ENCODE measurements around the gene DNAJB5.

DNAJB5 gene

DNA sequence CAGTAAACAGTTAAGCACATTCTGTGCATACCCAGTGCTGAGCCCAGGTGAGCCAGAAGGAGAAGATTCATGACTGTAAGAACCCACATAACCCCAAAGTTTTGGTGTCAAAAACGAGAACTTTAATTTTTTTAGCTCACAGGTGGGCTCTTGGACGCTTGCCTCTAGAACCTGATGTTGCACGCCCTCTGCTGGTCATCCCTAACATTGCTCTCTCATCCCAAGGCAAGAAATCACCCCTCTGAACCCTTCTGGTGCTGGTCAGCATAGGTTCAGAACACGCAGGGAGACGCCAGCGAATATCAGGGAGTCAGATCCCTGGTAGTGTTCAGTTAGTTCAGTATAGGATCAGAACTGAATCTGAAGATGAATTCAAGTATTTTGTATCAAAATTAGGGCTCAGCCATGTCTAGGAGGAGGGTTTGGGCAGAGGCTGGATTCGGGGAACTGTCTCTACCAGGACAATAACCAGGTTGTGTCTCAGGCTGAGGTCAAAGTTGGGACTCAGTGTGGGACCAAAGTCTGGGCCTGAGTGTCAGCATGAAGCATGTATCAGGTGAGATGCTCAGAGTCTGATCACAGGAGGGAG lies 4.1 kb upstream of the DNAJB5 start:
- peak; percentile 54 for DNase-seq

DNA sequence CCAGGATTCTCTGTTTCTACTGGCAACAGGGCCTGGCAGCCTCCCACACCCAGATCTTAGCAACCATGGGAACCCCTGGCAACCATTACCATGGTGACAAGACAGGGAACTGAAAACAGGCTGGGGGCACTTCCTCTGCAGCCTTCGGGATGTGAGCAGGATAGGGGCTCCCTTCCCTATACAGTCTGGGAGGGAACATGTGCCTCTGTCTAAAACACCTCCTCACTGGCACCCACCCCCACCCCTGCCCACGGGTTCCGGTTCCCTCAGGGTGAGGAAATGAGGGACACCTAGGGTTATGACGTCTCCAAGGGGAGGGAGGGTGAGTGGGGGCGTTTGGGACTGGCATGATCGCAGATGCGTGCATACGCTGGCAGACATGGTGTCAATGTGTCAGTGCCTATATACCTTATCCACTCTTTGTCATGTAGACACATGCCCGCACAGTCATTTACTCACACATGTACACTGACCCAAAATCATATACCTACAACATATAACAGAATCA lies 3.0 kb upstream of the DNAJB5 start:
- peak; percentile 52 for DNase-seq

DNA sequence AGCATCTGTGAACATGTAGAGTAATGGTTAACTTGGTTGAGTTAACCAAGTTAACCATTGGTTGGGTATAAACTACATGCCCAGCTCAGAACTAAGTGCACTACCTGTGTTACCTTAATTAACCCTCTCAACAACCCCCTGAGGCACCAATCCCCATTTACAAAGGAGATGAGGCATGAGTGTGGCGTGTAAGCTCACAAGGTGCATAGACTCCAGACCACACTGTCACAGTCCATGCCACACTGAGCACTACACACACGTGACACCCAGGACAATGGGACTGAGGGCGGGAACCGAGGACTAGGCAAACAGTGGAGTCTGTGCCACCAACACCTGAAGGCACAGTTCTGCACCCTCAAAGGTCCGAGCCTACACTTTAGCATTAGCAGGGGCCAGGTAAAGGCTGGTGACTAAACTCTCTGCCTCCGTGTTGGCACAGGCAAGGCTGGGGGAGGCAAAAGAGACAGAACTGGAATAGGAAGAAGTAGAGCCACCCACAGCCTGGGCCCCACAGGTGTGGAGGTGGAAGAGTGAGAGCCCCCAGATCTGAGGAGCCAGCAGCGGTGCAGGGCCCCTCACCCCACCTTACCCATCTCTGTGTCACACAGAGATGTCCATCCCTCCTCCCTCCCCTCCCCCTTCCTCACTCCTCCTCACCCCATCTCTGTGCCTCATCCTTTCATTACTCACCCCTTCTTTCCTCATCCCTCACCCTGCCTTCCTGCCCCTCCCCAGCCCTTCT lies 2.2 kb upstream of the DNAJB5 start:
- no peak for DNase-seq

DNA sequence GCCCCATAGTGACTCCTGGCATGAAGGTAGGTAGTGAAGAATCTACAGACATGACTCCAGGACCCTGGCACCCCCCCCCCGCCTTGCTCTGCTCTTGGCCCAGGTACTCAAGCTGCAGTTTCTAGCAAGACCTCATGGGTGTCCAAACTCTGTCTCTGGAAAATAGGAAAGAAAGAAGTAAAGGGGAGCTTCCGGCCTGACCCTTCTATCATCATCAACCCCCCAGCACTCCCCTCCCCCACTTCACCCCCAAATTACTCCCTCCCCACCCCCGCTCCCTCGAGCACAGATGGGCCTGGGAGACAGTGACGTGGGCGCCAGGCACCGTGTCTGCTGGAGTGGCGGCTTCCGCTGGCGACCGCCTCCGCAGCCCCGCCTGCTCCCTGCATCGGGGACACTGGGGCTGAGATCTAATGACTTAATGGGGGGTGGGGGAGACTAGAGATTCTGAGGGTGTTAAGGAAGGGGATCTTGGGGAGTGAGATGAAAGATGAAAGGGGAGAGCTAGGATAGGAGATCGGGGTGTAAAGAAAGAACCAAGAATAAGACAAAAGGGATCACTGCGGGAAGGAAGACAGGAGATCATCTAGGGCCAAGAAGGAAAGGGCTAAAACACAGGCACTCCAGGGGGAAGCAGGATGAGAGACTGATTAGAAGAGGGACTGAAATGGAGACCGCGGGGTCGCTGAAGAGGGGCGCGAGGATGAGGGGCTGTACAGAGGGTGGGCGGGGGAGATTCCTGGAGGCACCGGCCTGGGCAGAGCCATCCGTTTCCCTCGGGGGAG lies 1.1 kb upstream of the DNAJB5 start:
- peak; percentile 50 for DNase-seq

DNA sequence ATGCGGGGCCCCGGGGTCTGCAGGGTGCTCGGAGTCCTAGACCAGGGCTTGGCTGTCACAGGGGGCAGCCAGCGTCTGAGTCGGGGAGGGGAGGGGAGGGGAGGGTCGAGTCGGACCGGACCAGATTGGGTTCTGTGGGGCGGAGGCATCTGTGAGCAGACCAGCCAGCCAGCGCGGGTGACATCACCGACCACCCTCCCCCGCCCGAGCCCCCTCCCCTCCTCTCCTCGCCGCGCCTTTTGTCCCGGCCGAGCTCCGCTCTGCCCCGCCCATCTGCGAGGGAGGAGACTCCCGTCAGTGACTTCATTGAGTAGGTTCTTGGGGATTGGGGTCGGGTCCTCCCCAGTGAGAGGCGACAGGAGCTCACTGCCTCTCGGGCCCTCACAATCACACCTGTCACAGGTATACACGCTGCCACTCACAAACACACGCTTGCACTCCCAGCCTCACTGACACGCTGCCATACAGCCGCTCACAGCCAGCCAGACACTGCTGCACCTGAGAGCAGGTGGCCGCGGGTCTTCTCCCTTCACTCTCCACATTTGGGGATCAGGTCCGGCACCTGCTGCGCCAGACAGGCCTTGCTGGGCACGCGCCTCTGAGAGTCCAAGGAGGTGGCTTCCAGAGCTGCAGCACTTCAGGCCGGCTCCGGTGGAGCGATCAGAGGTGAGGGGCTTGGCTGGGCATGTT lies 546 bp downstream of the DNAJB5 start:
- DNase-seq = peak; percentile 44

DNA sequence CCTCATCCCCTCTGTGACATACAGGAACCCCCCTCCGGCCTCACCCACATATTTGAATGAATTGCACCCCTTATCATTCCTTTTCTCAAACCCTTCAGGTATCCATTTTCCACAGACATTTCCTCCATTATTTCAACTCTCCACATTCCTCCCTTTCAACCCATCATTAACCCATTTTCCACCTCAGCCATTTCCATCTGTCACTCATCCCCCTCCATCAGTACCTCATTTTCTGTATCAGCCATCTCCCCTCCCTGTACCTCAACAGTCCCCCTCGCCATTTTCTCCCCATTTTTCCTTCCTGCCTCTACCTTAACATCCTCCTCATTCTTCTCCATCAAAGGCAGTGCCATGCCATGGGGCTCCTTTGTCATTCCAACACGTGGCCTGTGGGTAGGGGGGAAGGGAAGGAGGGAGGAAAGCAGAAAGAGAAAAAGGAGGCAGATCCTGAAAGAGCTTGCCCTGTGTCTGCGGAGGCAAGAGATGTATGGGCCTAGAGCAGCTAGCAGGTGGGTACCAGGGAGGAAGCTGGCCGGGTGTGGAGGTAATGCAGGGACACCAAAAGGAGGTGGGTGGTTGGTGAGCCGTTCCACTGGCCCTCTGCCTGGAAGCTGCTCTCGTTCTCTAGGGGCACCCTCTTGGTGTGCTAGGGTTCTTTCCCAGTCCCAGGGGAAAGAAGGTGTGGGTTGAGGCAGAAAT lies 1.5 kb downstream of the DNAJB5 start:
- DNase-seq = no peak

DNA sequence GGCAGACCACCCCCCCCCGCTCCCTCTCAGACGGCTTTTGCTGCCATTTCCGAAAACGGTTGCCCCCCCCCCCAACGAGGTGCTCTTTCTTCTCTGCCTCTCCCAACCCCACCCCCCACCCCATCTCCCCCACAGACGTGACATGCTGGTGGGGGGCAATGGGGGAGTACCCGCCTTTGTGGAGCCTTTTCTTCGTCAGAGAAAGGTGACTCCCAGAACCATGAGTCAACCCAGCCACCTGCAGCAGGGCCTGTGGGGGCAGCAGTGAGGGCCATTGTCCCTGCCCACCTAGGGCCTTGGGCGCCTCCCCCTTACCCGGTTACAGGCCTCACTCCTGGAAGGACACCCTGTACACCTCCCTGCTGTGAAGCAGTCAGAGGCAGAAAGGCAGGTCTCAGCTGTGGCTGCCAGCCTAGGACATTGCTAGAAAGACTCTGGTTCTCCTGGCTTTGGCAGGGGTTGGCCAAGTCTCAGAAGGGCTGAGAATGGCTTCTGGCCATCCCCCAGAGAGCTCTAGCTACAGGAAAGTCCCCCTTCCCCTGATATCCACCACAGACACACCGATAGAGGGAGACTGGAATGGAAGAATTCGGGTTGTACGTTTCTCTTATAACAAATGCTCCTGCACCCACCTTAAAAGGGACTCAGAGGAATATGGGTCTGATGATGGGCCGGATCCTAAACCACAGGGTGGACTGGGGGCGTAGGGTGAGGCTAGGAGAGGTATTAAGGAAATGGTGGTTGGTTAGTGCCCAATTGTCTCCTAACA lies 2.2 kb downstream of the DNAJB5 start:
- DNase-seq = no peak

DNA sequence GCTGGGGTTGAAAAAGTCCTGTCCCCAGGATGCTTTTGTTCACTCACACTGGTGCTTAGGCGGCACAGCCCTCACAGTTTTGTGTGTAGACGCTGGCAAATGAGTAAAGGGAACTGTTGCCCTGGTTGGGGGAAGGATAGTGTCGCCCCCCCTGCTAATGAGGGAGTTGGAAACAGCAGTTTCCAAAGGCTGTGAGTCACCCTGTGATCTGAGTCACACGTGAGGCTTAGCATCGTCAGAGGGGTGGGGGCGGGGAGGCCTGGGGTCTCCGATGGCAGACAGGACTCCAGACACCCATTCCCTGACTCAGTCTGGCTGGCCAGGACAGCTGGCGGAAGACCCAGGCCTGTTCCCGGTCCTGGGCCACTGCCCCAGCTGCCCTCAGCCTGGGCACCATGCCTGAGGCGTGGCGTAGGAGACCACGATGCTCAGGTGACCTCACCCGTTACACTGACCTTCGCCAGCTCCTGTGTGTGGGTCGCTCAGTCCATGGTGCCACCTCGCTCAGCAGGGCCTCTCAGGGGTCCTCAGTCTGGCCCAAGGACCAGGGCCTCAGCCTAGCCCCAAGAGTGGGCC lies 2.9 kb downstream of the DNAJB5 start:
- peak; percentile 70 for DNase-seq

DNA sequence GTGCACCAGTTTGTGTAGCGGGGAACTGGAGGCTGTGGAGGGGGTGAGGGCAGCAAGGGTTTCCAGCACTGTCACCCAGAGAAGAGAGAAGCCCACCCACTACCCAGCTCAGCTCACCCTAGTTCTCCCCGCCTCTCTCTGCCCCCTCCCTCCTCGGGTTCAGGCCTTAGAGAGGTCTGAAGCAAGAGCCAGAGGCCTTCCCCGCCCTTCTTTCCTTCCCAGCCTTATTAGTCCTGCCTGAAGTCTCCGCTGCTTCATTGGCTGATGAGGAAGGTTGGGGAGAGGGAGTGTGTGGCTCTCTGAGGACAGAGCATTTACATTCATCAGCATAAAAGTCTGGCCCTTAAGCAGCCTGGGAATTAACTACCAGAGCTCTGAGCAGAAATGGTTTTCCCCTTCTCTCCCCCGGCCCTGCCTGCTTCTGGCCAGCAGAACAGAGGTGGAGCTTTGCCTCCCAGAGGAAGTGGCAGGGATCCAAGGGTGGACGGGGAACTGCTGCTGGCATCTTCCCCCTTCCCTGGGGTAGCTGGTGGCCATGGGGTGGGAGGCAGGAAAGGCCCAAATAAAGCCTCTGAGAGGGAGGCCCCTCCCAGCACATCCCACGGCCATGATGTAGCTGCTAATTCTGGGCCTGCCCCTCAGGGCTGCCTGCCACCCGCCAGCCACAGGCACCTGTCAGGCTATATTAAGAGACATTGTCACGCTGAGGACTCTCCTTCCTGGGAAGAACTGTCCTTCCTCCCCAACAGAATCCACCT lies 4.1 kb downstream of the DNAJB5 start:
- peak; percentile 23 for DNase-seq

DNA sequence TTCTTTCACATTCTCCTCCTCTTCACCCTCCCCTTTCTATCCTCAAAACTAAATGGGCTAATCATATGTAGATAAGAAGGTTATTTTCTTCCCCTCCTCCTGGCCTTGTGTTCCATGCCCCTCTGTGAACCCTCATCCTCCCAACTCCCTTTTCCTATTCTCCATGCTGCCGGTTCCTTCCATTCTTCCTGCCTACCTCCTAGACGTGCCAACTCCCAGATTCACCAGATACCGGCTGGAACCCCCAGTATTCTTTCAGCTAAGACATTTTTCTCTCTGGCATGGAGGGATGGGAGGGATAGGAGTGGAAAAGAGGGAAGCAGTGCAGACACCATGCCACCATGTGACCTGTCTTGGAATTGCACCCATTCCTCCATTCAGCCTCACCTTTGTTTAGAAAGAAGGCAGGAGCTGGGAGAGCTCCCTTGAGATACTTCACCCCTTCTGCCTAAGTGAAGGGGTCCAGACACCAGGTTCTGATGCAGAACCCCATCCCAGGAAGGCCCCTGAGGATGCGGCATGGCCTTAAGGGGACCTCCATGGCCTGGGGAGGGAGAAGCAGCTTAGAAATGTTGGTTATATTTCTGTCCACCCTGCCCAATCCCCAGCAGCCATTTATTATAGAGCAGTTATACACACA lies 4.8 kb downstream of the DNAJB5 start:
- DNase-seq = no peak

DNA sequence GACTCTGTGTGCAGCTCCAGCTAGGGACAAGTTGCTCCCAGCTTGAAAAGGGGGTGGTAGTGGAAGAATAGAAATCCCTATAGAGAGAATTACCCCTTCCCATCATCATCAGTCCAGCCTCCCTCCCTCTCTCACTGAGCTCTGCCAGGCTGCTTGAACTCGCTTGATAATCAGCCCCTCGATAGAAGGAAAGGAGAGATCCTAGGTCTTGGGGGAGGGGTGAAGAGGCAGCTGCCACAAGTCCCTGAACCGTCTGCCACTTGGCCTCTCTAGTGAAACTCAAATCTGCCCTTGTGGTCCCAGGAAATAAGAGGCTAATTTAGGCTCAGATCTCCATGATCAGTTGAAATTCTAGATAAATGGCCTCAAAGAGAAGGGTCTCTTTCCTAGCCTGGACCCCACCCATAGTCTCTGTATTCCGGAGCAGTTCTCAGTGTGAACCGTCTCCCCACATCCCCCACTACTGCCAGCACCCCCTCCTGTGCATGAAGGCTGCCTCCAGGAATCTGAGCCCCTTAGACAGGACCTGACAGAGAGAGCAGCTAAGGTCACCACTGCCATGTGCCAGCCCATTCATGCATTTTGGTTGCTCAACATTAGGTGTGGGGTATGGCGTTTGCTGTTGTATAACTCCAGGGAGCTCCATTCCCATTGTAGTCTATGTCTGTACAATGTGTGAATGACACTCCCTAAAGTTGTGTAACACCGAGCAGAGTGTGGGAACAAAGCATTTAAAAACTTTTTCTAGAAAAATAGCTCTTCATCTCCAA lies 5.5 kb downstream of the DNAJB5 start:
- DNase-seq = no peak

DNA sequence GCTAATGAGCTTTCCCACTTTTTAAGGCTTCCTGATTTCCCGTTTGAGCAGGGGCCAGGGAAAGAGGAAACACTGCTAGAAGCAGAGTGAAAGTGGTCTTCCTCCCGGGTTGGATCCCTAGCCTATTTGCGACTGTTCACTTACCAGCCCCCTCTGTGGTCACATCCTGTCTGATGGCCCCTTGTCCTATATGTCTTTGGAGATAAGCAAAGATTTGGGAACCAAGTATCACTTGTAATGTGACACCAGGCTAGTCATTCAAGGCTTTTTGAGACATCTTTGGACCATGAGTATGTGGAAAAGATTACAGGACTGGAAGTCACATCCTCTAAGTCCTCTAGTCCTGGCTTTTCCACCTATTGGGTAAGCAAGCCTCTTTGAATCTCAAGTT lies 6.1 kb downstream of the DNAJB5 start:
- DNase-seq = no peak

DNA sequence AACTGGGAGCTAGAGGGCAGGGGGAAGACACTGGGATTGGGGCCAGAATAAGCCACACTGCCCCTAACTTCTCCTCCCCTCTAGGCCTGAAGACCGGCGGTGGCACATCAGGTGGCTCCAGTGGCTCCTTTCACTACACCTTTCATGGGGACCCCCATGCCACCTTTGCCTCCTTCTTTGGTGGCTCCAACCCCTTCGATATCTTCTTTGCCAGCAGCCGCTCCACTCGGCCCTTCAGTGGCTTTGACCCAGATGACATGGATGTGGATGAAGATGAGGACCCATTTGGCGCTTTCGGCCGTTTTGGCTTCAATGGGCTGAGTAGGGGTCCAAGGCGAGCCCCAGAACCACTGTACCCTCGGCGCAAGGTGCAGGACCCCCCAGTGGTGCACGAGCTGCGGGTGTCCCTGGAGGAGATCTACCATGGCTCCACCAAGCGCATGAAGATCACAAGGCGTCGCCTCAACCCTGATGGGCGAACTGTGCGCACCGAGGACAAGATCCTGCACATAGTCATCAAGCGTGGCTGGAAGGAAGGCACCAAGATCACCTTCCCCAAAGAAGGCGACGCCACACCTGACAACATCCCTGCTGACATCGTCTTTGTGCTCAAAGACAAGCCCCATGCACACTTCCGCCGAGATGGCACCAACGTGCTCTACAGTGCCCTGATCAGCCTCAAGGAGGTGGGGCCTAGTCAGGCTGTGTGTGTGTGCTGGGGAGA lies 6.8 kb downstream of the DNAJB5 start:
- DNase-seq = no peak

DNA sequence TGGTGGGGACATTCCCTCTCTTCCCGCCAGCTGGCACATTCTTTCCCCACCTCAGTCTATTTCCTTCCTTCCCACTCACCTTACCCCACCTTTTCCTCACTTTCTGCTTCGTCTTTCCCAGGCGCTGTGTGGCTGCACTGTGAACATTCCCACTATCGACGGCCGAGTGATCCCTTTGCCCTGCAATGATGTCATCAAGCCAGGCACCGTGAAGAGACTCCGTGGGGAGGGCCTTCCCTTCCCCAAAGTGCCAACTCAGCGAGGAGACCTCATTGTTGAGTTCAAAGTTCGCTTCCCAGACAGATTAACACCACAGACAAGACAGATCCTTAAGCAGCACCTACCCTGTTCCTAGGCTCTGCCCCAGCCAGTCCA lies 7.3 kb downstream of the DNAJB5 start:
- no peak for DNase-seq

DNA sequence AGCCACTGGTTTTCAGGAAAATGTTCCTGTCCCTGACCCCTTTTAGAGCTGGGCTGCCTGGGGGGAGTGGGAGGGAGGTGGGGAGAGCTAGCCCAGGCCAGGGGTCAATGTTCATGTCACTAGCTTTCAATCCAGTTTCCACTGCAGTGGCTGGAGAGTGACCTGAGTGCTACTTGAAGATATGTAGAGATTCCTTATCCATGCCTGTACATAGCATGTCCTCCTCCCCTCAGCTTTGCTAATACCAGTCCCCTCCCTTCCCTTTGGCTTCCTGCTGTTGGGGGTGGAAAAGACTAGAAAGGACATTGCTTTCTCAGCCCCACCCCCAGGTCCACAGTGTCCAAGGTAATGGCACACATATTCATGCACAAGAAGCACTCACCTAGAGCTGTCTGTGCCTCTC lies 7.8 kb downstream of the DNAJB5 start:
- no peak for DNase-seq

DNA sequence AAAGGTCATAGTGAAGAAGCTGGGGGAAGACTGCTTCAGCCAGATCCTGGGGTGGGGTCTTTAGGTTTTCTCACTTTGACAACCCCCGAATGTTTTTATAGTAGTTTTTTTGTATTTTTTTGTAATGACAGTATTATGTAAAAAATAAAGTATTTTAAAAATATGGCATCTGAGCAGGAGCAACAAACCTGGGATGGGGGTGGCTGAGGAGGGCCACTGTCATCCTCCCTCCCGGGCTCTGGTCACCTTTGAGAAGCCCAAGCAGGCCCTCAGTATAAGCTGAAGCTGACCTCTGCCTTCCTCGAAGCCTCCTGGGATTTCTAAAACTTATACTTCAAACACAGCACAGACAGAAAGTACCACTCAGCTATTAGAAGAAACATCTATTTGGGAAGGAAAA lies 8.7 kb downstream of the DNAJB5 start:
- DNase-seq = no peak

DNA sequence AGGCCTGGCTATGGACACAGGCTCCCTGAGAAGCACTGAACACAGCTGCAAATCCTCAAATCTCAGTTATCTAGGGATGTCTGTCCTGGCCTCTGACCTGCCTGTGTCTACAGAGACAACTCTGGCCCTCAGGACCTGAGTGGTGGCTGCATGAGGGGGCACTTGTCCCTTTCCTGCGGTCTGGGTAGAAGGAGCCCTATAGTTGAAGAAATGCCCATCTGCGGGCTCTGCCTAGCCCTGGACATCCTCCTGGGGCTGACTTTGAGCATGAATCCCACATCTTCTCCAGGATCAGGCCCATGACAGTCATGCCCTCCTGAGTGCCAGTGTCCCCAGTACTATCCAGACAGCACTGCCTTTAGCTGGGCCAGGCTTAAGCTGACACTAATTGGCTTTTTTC lies 10.0 kb downstream of the DNAJB5 start:
- no peak for DNase-seq

DNA sequence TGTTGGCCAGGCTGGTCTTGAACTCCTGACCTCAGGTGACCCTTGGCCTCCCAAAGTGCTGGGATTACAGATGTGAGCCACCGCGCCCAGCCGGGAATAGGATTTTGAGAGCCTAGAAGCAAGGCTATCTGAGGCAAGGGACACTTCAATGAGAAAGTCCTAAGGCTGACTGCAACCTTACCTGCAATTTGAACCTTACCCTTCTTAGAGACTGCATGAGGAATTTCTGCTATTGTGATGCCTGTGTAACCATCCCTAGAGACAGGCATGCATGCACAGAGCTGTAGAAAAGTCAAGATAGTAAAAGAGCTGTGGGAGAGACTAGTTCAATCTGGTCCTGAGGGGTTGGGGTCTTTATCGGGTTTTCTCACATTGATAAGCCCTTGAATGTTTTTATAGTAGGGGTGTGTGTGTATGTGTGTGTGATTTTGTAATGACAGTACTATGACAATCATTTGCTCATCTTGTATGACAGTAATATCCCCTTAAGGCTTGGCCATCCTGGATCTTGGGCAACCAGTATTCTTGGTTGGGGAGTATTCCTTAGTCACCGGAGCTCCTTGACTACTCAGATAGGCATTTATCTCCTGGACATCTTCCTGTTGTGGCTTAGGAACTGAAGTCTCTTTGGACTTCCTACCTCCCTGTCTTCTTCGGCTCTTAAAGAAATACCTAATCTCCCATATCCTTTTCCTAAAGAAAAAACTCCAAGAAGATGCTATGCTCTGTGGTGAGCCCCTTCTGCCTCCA lies 11.2 kb downstream of the DNAJB5 start:
- no peak for DNase-seq

Data from stimulated activated CD4-positive, alpha-beta T cell treated with anti-CD3 and anti-CD28 coated beads, Interleukin-4, amount 100 ng/mL, for 1 hour (primary cell).